ENCODE data around the gene PDE4D.

- TF ChIP-seq EZH2 (optimal IDR thresholded peaks at IDR 0.05; ENCODE audit: low read depth, low read length) (no peak), CTCF (IDR thresholded peaks at IDR 0.05; ENCODE audit: low read length) (no peak), EZH2phosphoT487 (IDR thresholded peaks at IDR 0.05; ENCODE audit: low read length) (no peak)
Observed at GRCh38 chr5:59548807-59549357, 344.6 kb downstream of the PDE4D start.

Measured in MM.1S (cell line).